ENCODE results near the gene SECISBP2. TPM values are rescaled to one million over a fixed set of nuclear protein-coding genes. Genes with fewer than 3 reads are reported as not detected.
A peak's percentile ranks its signal among the peaks of the same experiment; 100 is the strongest.

Gene SECISBP2
- total and polyA plus RNA-seq, 2 donors (not counting 1 experiment from before 2014, with no cell fraction given), result 56.6 to 124 TPM

GRCh38 chr9:89350988-89351557 lies 32.8 kb downstream of the SECISBP2 start:
- Histone ChIP-seq H3K9me3 (ENCODE audit: control extremely low read depth in 1 of 3, control insufficient read depth in 2 of 3, insufficient read depth in 1 of 3, low read length in 2 of 3) (no peaks in the 10 kb centered on the region), H4K20me1 (ENCODE audit: control insufficient read depth, insufficient read depth, low read length, poor library complexity, severe bottlenecking) (peaks cover 26% of the 10 kb centered on the region), H3K9ac (ENCODE audit: low read length) (no peak overlapping the region), H3K79me2 (ENCODE audit: control insufficient read depth, insufficient read depth, low read length) (peaks cover 15% of the 10 kb centered on the region), H3K36me3 (replicated peaks in 1 of 2; ENCODE audit: control extremely low read depth in 1 of 2, control insufficient read depth in 1 of 2, extremely low read depth in 1 of 2, insufficient read depth in 2 of 2, low read length in 1 of 2) (peaks cover 7 to 90% of the 10 kb centered on the region in 2 experiments), H2AFZ (ENCODE audit: insufficient read depth, low read depth, low read length, poor library complexity, severe bottlenecking) (no peak overlapping the region), H3K4me2 (replicated peaks; ENCODE audit: low read depth, low read length, poor library complexity, severe bottlenecking) (no peak overlapping the region), H3K4me3 (ENCODE audit: control extremely low read depth in 1 of 5, extremely low read depth in 1 of 5, insufficient read depth in 1 of 5, low read depth in 2 of 5, low read length in 4 of 5) (no peak overlapping the region), H3K27ac (ENCODE audit: low read length in 2 of 2) (no peak overlapping the region), H3K27me3 (replicated peaks in 1 of 4; ENCODE audit: control extremely low read depth in 1 of 4, control insufficient read depth in 3 of 4, insufficient read depth in 4 of 4, low read length in 3 of 4) (no peaks in the 10 kb centered on the region), H3K4me1 (ENCODE audit: control insufficient read depth in 2 of 2, insufficient read depth in 2 of 2, low read length in 2 of 2) (peaks cover 0 to 7% of the 10 kb centered on the region in 2 donors)
- ChIA-PET CTCF (no interaction called here), POLR2A (no interaction called here)
- H3K4me1 Mint-ChIP-seq, result peaks cover 9% of the 10 kb centered on the region
- WGBS (ENCODE audit: insufficient coverage), result 90% methylated on average over 2 of the region's 2 CpGs
- no peak for TF ChIP-seq CTCF (IDR thresholded peaks at IDR 0.05)
- TF ChIP-seq EZH2 (IDR thresholded peaks at IDR 0.05; ENCODE audit: borderline replicate concordance, insufficient read depth, low read depth, low read length, poor library complexity, severe bottlenecking), result no peak
- no peaks in the 10 kb centered on the region for H3K27me3 Mint-ChIP-seq
- no peak overlapping the region for H3K4me3 Mint-ChIP-seq
- no peak for ATAC-seq (ENCODE audit: low read depth)
- H3K27ac Mint-ChIP-seq, result no peak overlapping the region
- H3K9me3 Mint-ChIP-seq (ENCODE audit: insufficient read depth), result no peaks in the 10 kb centered on the region
- intact Hi-C loops (cut with micrococcal nuclease), result no loop called here
- no peak for DNase-seq

- Histone ChIP-seq H3K4me3 (ENCODE audit: control extremely low read depth in 1 of 5, extremely low read depth in 1 of 5, insufficient read depth in 1 of 5, low read depth in 2 of 5, low read length in 4 of 5) (no peak overlapping the region), H3K4me1 (ENCODE audit: control insufficient read depth in 2 of 2, insufficient read depth in 2 of 2, low read length in 2 of 2) (peaks cover 0 to 7% of the 10 kb centered on the region in 2 donors), H2AFZ (ENCODE audit: insufficient read depth, low read depth, low read length, poor library complexity, severe bottlenecking) (no peak overlapping the region), H3K9me3 (ENCODE audit: control extremely low read depth in 1 of 3, control insufficient read depth in 2 of 3, insufficient read depth in 1 of 3, low read length in 2 of 3) (no peaks in the 10 kb centered on the region), H3K27ac (ENCODE audit: low read length in 2 of 2) (no peak overlapping the region), H3K36me3 (replicated peaks in 1 of 2; ENCODE audit: control extremely low read depth in 1 of 2, control insufficient read depth in 1 of 2, extremely low read depth in 1 of 2, insufficient read depth in 2 of 2, low read length in 1 of 2) (peaks cover 4 to 89% of the 10 kb centered on the region in 2 experiments), H3K79me2 (ENCODE audit: control insufficient read depth, insufficient read depth, low read length) (peaks cover 15% of the 10 kb centered on the region), H3K9ac (ENCODE audit: low read length) (no peak overlapping the region), H4K20me1 (ENCODE audit: control insufficient read depth, insufficient read depth, low read length, poor library complexity, severe bottlenecking) (peaks cover 33% of the 10 kb centered on the region), H3K4me2 (replicated peaks; ENCODE audit: low read depth, low read length, poor library complexity, severe bottlenecking) (no peak overlapping the region), H3K27me3 (replicated peaks in 1 of 4; ENCODE audit: control extremely low read depth in 1 of 4, control insufficient read depth in 3 of 4, insufficient read depth in 4 of 4, low read length in 3 of 4) (no peaks in the 10 kb centered on the region)
- no peak for DNase-seq
- peak overlapping the region; percentile 51 for H3K27ac Mint-ChIP-seq
- H3K4me1 Mint-ChIP-seq, result peaks cover 9% of the 10 kb centered on the region
- ChIA-PET CTCF (no interaction called here), POLR2A (no interaction called here)
- no peak for ATAC-seq (ENCODE audit: low read depth)
- 96% methylated on average over 6 of the region's 6 CpGs for WGBS (ENCODE audit: insufficient coverage)
- intact Hi-C loops (cut with micrococcal nuclease), result no loop called here
- H3K9me3 Mint-ChIP-seq (ENCODE audit: insufficient read depth), result no peaks in the 10 kb centered on the region
- TF ChIP-seq CTCF (IDR thresholded peaks at IDR 0.05), result no peak
- TF ChIP-seq EZH2 (IDR thresholded peaks at IDR 0.05; ENCODE audit: borderline replicate concordance, insufficient read depth, low read depth, low read length, poor library complexity, severe bottlenecking), result no peak
- H3K27me3 Mint-ChIP-seq, result no peaks in the 10 kb centered on the region
- H3K4me3 Mint-ChIP-seq, result no peak overlapping the region
These were observed 33.4 kb downstream of the SECISBP2 start for GRCh38 chr9:89351584-89352300.
